WERI-Rb-1 (cell line): ENCODE data around the gene CDH4.

Source experiments
- DNase-seq: peaks from one replicate; pipeline ENCODE4 v3.0.0-alpha.2; 2020
- H3K27ac ChIP-seq: fragments of 250-450 bp; sonication (Bioruptor Pico); 2 replicates; pipeline ENCODE4 v1.5.1; 2020; ENCODE audit warnings: mild to moderate bottlenecking, moderate library complexity
- H3K27me3 ChIP-seq: fragments of 250-450 bp; sonication (Bioruptor Pico); 2 replicates; pipeline ENCODE4 v1.5.1; 2021; ENCODE audit warnings: mild to moderate bottlenecking, low read depth, moderate library complexity; ENCODE audit not compliant: insufficient read depth, severe bottlenecking
- H3K36me3 ChIP-seq: fragments of 250-450 bp; sonication (Bioruptor Pico); 2 replicates; pipeline ENCODE4 v1.5.1; 2020; ENCODE audit warnings: mild to moderate bottlenecking, moderate library complexity
- H3K4me3 ChIP-seq: 2 replicates; pipeline ENCODE4 v1.5.1; 2011; ENCODE audit warnings: low read depth, mild to moderate bottlenecking, control low read depth, low read length
- H3K9me3 ChIP-seq: fragments of 250-450 bp; sonication (Bioruptor Pico); 2 replicates; pipeline ENCODE4 v1.5.1; 2021; ENCODE audit warnings: mild to moderate bottlenecking, moderate library complexity; ENCODE audit not compliant: severe bottlenecking
- CTCF ChIP-seq: IDR thresholded peaks from 2 replicates; pipeline ENCODE4 v1.5.1; 2011; ENCODE audit warnings: low read depth, mild to moderate bottlenecking, control low read depth, inconsistent platforms, low read length

Gene CDH4

GRCh38 chr20:61773926-61774587 lies 522.0 kb downstream of the CDH4 start:
- H3K27me3 ChIP-seq = peaks cover 87% of the 10 kb centered on the region
- DNase-seq = no peak
- H3K27ac ChIP-seq = no peak overlapping the region
- no peak overlapping the region for H3K4me3 ChIP-seq
- TF ChIP-seq CTCF = no peak
- H3K36me3 ChIP-seq = no peaks in the 10 kb centered on the region
- no peaks in the 10 kb centered on the region for H3K9me3 ChIP-seq

- H3K4me3 ChIP-seq = no peak overlapping the region
- no peaks in the 10 kb centered on the region for H3K36me3 ChIP-seq
- DNase-seq = no peak
- no peak overlapping the region for H3K27ac ChIP-seq
- H3K9me3 ChIP-seq = no peaks in the 10 kb centered on the region
- TF ChIP-seq CTCF = no peak
- H3K27me3 ChIP-seq = peaks cover 87% of the 10 kb centered on the region
Observed at GRCh38 chr20:61775423-61775822, 523.4 kb downstream of the CDH4 start.

GRCh38 chr20:61776491-61777075 lies 524.5 kb downstream of the CDH4 start:
- H3K36me3 ChIP-seq = no peaks in the 10 kb centered on the region
- DNase-seq = no peak
- peaks cover under 1% of the 10 kb centered on the region for H3K9me3 ChIP-seq
- peaks cover 92% of the 10 kb centered on the region for H3K27me3 ChIP-seq
- H3K27ac ChIP-seq = no peak overlapping the region
- H3K4me3 ChIP-seq = no peak overlapping the region
- no peak for TF ChIP-seq CTCF

- DNase-seq = no peak
- H3K27ac ChIP-seq = no peak overlapping the region
- TF ChIP-seq CTCF = no peak
- peaks cover 2% of the 10 kb centered on the region for H3K9me3 ChIP-seq
- H3K36me3 ChIP-seq = no peaks in the 10 kb centered on the region
- peaks cover 93% of the 10 kb centered on the region for H3K27me3 ChIP-seq
- no peak overlapping the region for H3K4me3 ChIP-seq
Observed at GRCh38 chr20:61777773-61778494, 525.9 kb downstream of the CDH4 start.

GRCh38 chr20:61778495-61778863 lies 526.4 kb downstream of the CDH4 start:
- TF ChIP-seq CTCF = no peak
- peaks cover 90% of the 10 kb centered on the region for H3K27me3 ChIP-seq
- H3K27ac ChIP-seq = no peak overlapping the region
- no peak overlapping the region for H3K4me3 ChIP-seq
- no peak for DNase-seq
- peaks cover 2% of the 10 kb centered on the region for H3K9me3 ChIP-seq
- H3K36me3 ChIP-seq = no peaks in the 10 kb centered on the region
